ENCODE results near the gene NPAS3. TPM values are rescaled to one million over a fixed set of nuclear protein-coding genes. Genes with fewer than 3 reads are reported as not detected.

The NPAS3 gene
- total RNA-seq, 1 donor from 2014 or later: not detected

- no peaks in the 10 kb centered on the region for H3K27me3 Mint-ChIP-seq (ENCODE audit: insufficient read depth, low read depth)
- Histone ChIP-seq H3K9ac (no peak overlapping the region), H4K20me1 (ENCODE audit: low read depth) (no peaks in the 10 kb centered on the region), H3K4me1 (peaks cover 24% of the 10 kb centered on the region), H3K4me2 (no peak overlapping the region), H3F3A (ENCODE audit: low read depth) (peaks cover 12% of the 10 kb centered on the region), H3K36me3 (no peaks in the 10 kb centered on the region), H3K9me3 (ENCODE audit: low read depth) (no peaks in the 10 kb centered on the region), H2AFZ (replicated peaks) (no peak overlapping the region), H3K4me3 (no peak overlapping the region), H3K27ac (no peak overlapping the region), H3K27me3 (no peaks in the 10 kb centered on the region), H3K79me2 (ENCODE audit: low read depth) (no peaks in the 10 kb centered on the region)
- TF ChIP-seq CTCF (IDR thresholded peaks at IDR 0.05) (no peak), EZH2phosphoT487 (IDR thresholded peaks at IDR 0.05) (no peak), EZH2 (IDR thresholded peaks at IDR 0.05) (no peak)
- no peak overlapping the region for H3K4me3 Mint-ChIP-seq
- peaks cover 10% of the 10 kb centered on the region for H3K36me3 Mint-ChIP-seq
- DNase-seq (ENCODE audit: low spot score): no peak
- no peak overlapping the region for H3K27ac Mint-ChIP-seq
- H3K9me3 Mint-ChIP-seq: peaks cover 2% of the 10 kb centered on the region
- H3K4me1 Mint-ChIP-seq: peaks cover 34% of the 10 kb centered on the region
These were observed 315.7 kb downstream of the NPAS3 start for GRCh38 chr14:33254342-33254741.

DNA sequence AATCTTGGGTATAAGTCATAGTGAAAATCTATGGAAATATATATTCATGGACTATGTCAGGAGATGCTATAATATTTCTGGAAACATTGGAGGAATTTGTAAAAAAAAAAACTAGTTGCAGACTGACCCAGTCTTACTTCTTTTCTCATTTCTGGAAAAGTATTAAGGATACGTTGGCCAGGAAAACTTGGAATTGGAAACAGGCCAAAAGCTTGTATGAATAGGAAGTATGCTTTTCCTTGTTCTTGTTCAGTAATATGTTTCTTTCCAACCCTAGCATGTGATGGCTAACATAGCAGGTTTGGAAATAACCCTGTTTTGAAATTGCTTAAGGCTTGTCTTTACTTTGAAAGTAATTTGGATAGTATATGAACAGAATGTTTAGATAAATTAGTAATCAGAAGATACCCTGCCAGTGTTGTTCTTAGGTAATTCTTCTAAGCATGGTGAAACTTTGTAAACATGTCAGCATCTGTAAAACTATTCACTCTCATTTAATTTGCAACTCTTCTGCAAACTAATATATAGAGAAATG lies 316.2 kb downstream of the NPAS3 start:
- H3K4me3 ChIP-seq: no peak overlapping the region
- H3K79me2 ChIP-seq (ENCODE audit: low read depth): no peaks in the 10 kb centered on the region
- peaks cover 10% of the 10 kb centered on the region for H3K36me3 Mint-ChIP-seq
- no peaks in the 10 kb centered on the region for H3K27me3 ChIP-seq
- H3K36me3 ChIP-seq: no peaks in the 10 kb centered on the region
- no peak overlapping the region for H3K4me3 Mint-ChIP-seq
- H3K27ac Mint-ChIP-seq: no peak overlapping the region
- TF ChIP-seq EZH2phosphoT487 (IDR thresholded peaks at IDR 0.05): no peak
- H3K27ac ChIP-seq: no peak overlapping the region
- no peaks in the 10 kb centered on the region for H4K20me1 ChIP-seq (ENCODE audit: low read depth)
- H3K27me3 Mint-ChIP-seq (ENCODE audit: insufficient read depth, low read depth): no peaks in the 10 kb centered on the region
- peaks cover 19% of the 10 kb centered on the region for H3K4me1 ChIP-seq
- H3K4me1 Mint-ChIP-seq: peaks cover 30% of the 10 kb centered on the region
- H2AFZ ChIP-seq (replicated peaks): no peak overlapping the region
- H3K9ac ChIP-seq: no peak overlapping the region
- no peak for DNase-seq (ENCODE audit: low spot score)
- peaks cover 2% of the 10 kb centered on the region for H3K9me3 Mint-ChIP-seq
- H3F3A ChIP-seq (ENCODE audit: low read depth): peaks cover 7% of the 10 kb centered on the region
- no peaks in the 10 kb centered on the region for H3K9me3 ChIP-seq (ENCODE audit: low read depth)
- no peak overlapping the region for H3K4me2 ChIP-seq

GRCh38 chr14:33257796-33258195 lies 319.1 kb downstream of the NPAS3 start:
- Mint-ChIP-seq H3K4me1 (peaks cover 13% of the 10 kb centered on the region), H3K4me3 (no peak overlapping the region), H3K27ac (no peak overlapping the region), H3K9me3 (peaks cover 5% of the 10 kb centered on the region), H3K36me3 (peaks cover 10% of the 10 kb centered on the region), H3K27me3 (ENCODE audit: insufficient read depth, low read depth) (no peaks in the 10 kb centered on the region)
- no peak for DNase-seq (ENCODE audit: low spot score)
- no peaks in the 10 kb centered on the region for H3K9me3 ChIP-seq (ENCODE audit: low read depth)
- H3F3A ChIP-seq (ENCODE audit: low read depth): no peaks in the 10 kb centered on the region
- H3K27me3 ChIP-seq: no peaks in the 10 kb centered on the region
- no peaks in the 10 kb centered on the region for H4K20me1 ChIP-seq (ENCODE audit: low read depth)
- H3K79me2 ChIP-seq (ENCODE audit: low read depth): no peaks in the 10 kb centered on the region
- no peak overlapping the region for H3K4me3 ChIP-seq
- TF ChIP-seq CTCF (IDR thresholded peaks at IDR 0.05) (no peak), EZH2 (IDR thresholded peaks at IDR 0.05) (no peak)
- no peak overlapping the region for H2AFZ ChIP-seq (replicated peaks)
- H3K4me2 ChIP-seq: no peak overlapping the region
- no peak overlapping the region for H3K9ac ChIP-seq
- no peaks in the 10 kb centered on the region for H3K4me1 ChIP-seq
- no peak overlapping the region for H3K27ac ChIP-seq
- H3K36me3 ChIP-seq: no peaks in the 10 kb centered on the region

- Histone ChIP-seq H4K20me1 (ENCODE audit: low read depth) (no peaks in the 10 kb centered on the region), H3K9me3 (ENCODE audit: low read depth) (no peaks in the 10 kb centered on the region), H3K79me2 (ENCODE audit: low read depth) (no peaks in the 10 kb centered on the region), H3K27ac (no peak overlapping the region), H3F3A (ENCODE audit: low read depth) (no peaks in the 10 kb centered on the region), H3K4me1 (no peaks in the 10 kb centered on the region), H2AFZ (replicated peaks) (no peak overlapping the region), H3K9ac (no peak overlapping the region), H3K4me2 (no peak overlapping the region), H3K4me3 (no peak overlapping the region), H3K27me3 (no peaks in the 10 kb centered on the region), H3K36me3 (no peaks in the 10 kb centered on the region)
- no peak for DNase-seq (ENCODE audit: low spot score)
- H3K4me1 Mint-ChIP-seq: peaks cover 9% of the 10 kb centered on the region
- no peak overlapping the region for H3K27ac Mint-ChIP-seq
- no peak overlapping the region for H3K4me3 Mint-ChIP-seq
- no peak for TF ChIP-seq CTCF (IDR thresholded peaks at IDR 0.05)
- TF ChIP-seq EZH2 (IDR thresholded peaks at IDR 0.05): no peak
- TF ChIP-seq EZH2phosphoT487 (IDR thresholded peaks at IDR 0.05): no peak
- H3K9me3 Mint-ChIP-seq: peaks cover 11% of the 10 kb centered on the region
- no peaks in the 10 kb centered on the region for H3K27me3 Mint-ChIP-seq (ENCODE audit: insufficient read depth, low read depth)
- H3K36me3 Mint-ChIP-seq: peaks cover 4% of the 10 kb centered on the region
These were observed 321.1 kb downstream of the NPAS3 start for GRCh38 chr14:33259764-33260163.
